ENCODE measurements around the gene CCNB1IP1.

- TF ChIP-seq TAF1 (IDR thresholded peaks at IDR 0.05; ENCODE audit: borderline replicate concordance, low read depth, low read length) (no peak), CTCF (IDR thresholded peaks at IDR 0.05) (no peak), RAD21 (IDR thresholded peaks at IDR 0.05; ENCODE audit: low read length) (no peak), TEAD4 (IDR thresholded peaks at IDR 0.05; ENCODE audit: borderline replicate concordance, insufficient read depth) (no peak)
Observed at GRCh38 chr14:20332431-20332787, 670 bp downstream of the CCNB1IP1 start.
